Body of pancreas (tissue), 4 donors: Measurements from ENCODE around the gene BTBD9. TPM values are rescaled to one million over a fixed set of nuclear protein-coding genes. Genes with fewer than 3 reads are reported as not detected.
A peak's percentile ranks its signal among the peaks of the same experiment; 100 is the strongest.

ENCODE experiments used
- ATAC-seq: fragments of 150-250 bp; one replicate; pipeline ENCODE4 v1.9.1; 2016
- DNase-seq, 4 donors: peaks; one replicate each; pipeline ENCODE4 v3.0.0-alpha.2; 2019
- H3K27ac ChIP-seq, 4 donors: fragments of 200-600 bp; sonication (generic); 1 replicate in 3 of 4; 2 replicates in 1 of 4; pipeline versions ENCODE4 v1.5.1 to v1.6.1; 2016 to 2019; ENCODE audit warnings: mild to moderate bottlenecking in 1 of 4, mixed read lengths in 1 of 4, moderate library complexity in 1 of 4
- H3K27me3 ChIP-seq, 2 donors: fragments of 200-600 bp; sonication (generic); one replicate each; pipeline ENCODE4 v1.6.0; 2016; ENCODE audit warnings: mild to moderate bottlenecking in 1 of 2
- H3K36me3 ChIP-seq, 2 donors: fragments of 200-600 bp; sonication (generic); replicated peaks in 1 of 2; 2 replicates each; pipeline ENCODE4 v1.5.1; 2016; ENCODE audit warnings: low read depth in 2 of 2; ENCODE audit not compliant: insufficient read depth in 1 of 2
- H3K4me1 ChIP-seq: fragments of 200-600 bp; sonication (generic); one replicate; pipeline ENCODE4 v1.6.0; 2016
- H3K4me3 ChIP-seq, 2 donors: fragments of 200-600 bp; sonication (generic); 1 replicate in 1 of 2; 2 replicates in 1 of 2; pipeline ENCODE4 v1.5.1; 2016 to 2019
- H3K9me3 ChIP-seq, 3 donors: fragments of 200-600 bp; sonication (generic); 1 replicate in 2 of 3; 2 replicates in 1 of 3; pipeline ENCODE4 v1.5.1; 2016
- CTCF ChIP-seq, 7 experiments: fragments of 450-650 bp in 4 of 7; fragments of 200-600 bp in 3 of 7; sonication (generic) in 3 of 7; IDR thresholded peaks; one replicate each; pipeline ENCODE4 v1.5.1; 2016 to 2019; ENCODE audit warnings: antibody characterized with exemption in 7 of 7
- POLR2A ChIP-seq, 3 donors: fragments of 450-650 bp; IDR thresholded peaks; one replicate each; pipeline ENCODE4 v1.6.1; 2016; ENCODE audit warnings: antibody characterized with exemption in 3 of 3, mild to moderate bottlenecking in 2 of 3
- WGBS, 2 donors: methylation state at CpG; one replicate each; pipeline ENCODE4 v1.1.5; 2017; 5-methylcytosine and 5-hydroxymethylcytosine counted together
- intact Hi-C: fragments of 100-400 bp; cut with DNase I; formaldehyde crosslinking; loops from one replicate; pipeline ENCODE4 v1.15.1; 2023
- total RNA-seq, 2 donors: library from RNA; depleted of rRNA; stranded (reverse); fragments of >200 nt; gene quantifications; one replicate each; pipeline ENCODE4 v1.1.0, GENCODE V29; 2016

BTBD9 gene
- total RNA-seq, 2 donors from 2014 or later: 11.9 to 29.3 TPM

GRCh38 chr6:38156818-38157565, 482.7 kb downstream of the BTBD9 start:
- intact Hi-C loops: no loop called here
- Histone ChIP-seq H3K27ac (no peak overlapping the region), H3K9me3 (no peaks in the 10 kb centered on the region), H3K27me3 (no peaks in the 10 kb centered on the region), H3K36me3 (no peaks in the 10 kb centered on the region), H3K4me1 (peaks cover 12% of the 10 kb centered on the region), H3K4me3 (no peak overlapping the region)
- ATAC-seq: no peak
- WGBS, 2 donors: 93% methylated on average over 10 of the region's 10 CpGs
- no peak for DNase-seq
- TF ChIP-seq CTCF (IDR thresholded peaks at IDR 0.05): no peak
- TF ChIP-seq POLR2A (IDR thresholded peaks at IDR 0.05): no peak

- TF ChIP-seq POLR2A (IDR thresholded peaks at IDR 0.05) (no peak), CTCF (IDR thresholded peaks at IDR 0.05) (no peak)
- H3K27ac ChIP-seq: no peak overlapping the region
- no peak overlapping the region for H3K4me3 ChIP-seq
- no peaks in the 10 kb centered on the region for H3K27me3 ChIP-seq
- no peaks in the 10 kb centered on the region for H3K36me3 ChIP-seq
- no peaks in the 10 kb centered on the region for H3K9me3 ChIP-seq
- ATAC-seq: no peak
- 87 to 92% methylated on average over 6 of the region's 6 CpGs for WGBS, 2 donors
- intact Hi-C loops: no loop called here
- H3K4me1 ChIP-seq: peaks cover 13% of the 10 kb centered on the region
- DNase-seq: peak in 1 of 4 donors; percentile 1
These were observed 484.0 kb downstream of the BTBD9 start for GRCh38 chr6:38155621-38156204.

- intact Hi-C loops: no loop called here
- ATAC-seq (no peak), DNase-seq (peak in 1 of 4 donors; percentile 2)
- H3K27ac ChIP-seq: no peak overlapping the region
- no peak for TF ChIP-seq CTCF (IDR thresholded peaks at IDR 0.05)
- no peak for TF ChIP-seq POLR2A (IDR thresholded peaks at IDR 0.05)
- 77 to 84% methylated on average over 9 of the region's 9 CpGs for WGBS, 2 donors
- H3K27me3 ChIP-seq: no peaks in the 10 kb centered on the region
- H3K36me3 ChIP-seq: no peaks in the 10 kb centered on the region
- H3K9me3 ChIP-seq: no peaks in the 10 kb centered on the region
- H3K4me3 ChIP-seq: no peak overlapping the region
- peaks cover 15% of the 10 kb centered on the region for H3K4me1 ChIP-seq
These were observed 484.6 kb downstream of the BTBD9 start for GRCh38 chr6:38155144-38155543.

GRCh38 chr6:38154731-38155130, 485.0 kb downstream of the BTBD9 start:
- no peaks in the 10 kb centered on the region for H3K9me3 ChIP-seq
- intact Hi-C loops: no loop called here
- TF ChIP-seq CTCF (IDR thresholded peaks at IDR 0.05): no peak
- no peak for TF ChIP-seq POLR2A (IDR thresholded peaks at IDR 0.05)
- peaks cover 19% of the 10 kb centered on the region for H3K4me1 ChIP-seq
- H3K27ac ChIP-seq: no peak overlapping the region
- no peak overlapping the region for H3K4me3 ChIP-seq
- H3K27me3 ChIP-seq: no peaks in the 10 kb centered on the region
- ATAC-seq (no peak), DNase-seq (no peak)
- no peaks in the 10 kb centered on the region for H3K36me3 ChIP-seq
- WGBS, 2 donors: 82 to 86% methylated on average over 8 of the region's 8 CpGs
